ENCODE data around the gene GPX7.

DNA sequence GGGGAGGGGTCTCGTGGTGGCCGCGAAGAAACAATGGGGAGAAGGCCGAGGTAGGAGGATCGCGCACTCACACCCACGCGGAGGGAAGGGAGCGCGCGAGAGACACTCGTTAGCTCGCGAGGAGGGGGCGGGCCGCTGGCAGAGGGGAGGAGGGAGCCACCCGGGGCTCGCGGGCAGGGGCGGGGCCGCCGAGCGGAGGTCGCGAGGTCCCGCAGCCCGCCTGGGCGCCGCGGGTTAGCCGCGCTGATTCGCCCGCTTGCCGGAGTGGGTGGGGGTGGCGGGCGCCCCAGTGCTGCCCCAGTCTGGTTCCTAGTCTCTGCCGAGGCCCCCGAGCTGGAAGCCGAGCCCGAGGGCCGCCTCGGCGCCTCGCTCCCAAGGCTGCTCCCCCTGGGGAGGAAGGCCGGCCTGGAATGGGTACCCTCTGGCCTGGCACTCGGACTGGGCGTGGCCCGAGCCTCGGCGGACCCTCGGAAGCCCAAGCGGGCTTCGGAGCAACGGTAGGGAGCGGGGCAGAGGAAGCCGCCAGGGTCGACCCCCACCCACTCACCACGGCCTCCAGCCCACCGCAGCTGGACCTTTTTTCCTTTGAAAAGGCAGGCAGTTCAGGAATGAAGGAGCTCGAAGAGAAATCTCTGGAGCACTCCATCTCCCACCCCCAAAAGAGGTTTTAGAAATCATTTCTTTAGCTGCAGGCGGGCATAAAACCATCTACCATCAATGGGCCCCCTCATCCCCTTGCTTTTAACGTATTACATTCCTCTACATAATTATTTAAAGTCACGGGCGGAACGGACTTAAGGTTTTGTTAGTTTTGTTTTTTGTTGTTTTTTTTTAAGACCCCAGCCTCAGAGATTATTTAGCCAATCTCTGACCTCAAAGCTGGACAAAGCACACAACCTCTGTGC, 48.6 kb upstream of the GPX7 start:
- TF ChIP-seq CTCF (IDR thresholded peaks at IDR 0.05; ENCODE audit: poor library complexity, severe bottlenecking), result peak; percentile 42
- TF ChIP-seq RAD21 (conservative IDR thresholded peaks at IDR 0.05), result peak; percentile 64
- TF ChIP-seq, protein P1, sequence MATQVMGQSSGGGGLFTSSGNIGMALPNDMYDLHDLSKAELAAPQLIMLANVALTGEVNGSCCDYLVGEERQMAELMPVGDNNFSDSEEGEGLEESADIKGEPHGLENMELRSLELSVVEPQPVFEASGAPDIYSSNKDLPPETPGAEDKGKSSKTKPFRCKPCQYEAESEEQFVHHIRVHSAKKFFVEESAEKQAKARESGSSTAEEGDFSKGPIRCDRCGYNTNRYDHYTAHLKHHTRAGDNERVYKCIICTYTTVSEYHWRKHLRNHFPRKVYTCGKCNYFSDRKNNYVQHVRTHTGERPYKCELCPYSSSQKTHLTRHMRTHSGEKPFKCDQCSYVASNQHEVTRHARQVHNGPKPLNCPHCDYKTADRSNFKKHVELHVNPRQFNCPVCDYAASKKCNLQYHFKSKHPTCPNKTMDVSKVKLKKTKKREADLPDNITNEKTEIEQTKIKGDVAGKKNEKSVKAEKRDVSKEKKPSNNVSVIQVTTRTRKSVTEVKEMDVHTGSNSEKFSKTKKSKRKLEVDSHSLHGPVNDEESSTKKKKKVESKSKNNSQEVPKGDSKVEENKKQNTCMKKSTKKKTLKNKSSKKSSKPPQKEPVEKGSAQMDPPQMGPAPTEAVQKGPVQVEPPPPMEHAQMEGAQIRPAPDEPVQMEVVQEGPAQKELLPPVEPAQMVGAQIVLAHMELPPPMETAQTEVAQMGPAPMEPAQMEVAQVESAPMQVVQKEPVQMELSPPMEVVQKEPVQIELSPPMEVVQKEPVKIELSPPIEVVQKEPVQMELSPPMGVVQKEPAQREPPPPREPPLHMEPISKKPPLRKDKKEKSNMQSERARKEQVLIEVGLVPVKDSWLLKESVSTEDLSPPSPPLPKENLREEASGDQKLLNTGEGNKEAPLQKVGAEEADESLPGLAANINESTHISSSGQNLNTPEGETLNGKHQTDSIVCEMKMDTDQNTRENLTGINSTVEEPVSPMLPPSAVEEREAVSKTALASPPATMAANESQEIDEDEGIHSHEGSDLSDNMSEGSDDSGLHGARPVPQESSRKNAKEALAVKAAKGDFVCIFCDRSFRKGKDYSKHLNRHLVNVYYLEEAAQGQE (IDR thresholded peaks at IDR 0.05; ENCODE audit: borderline replicate concordance), result peak; percentile 87
- no peak for TF ChIP-seq EZH2 (IDR thresholded peaks at IDR 0.05; ENCODE audit: borderline replicate concordance, insufficient read depth, low read length, poor library complexity, severe bottlenecking)

All from neural cell (in vitro differentiated cells).